Fibroblast of lung (primary cell): ENCODE measurements around the gene GNAT3. TPM values are rescaled to one million over a fixed set of nuclear protein-coding genes. Genes with fewer than 3 reads are reported as not detected.

Source experiments
- DNase-seq, 2 donors: peaks; one replicate each; pipeline versions ENCODE4 v3.0.0 to v3.0.0-alpha.2; 2010; ENCODE audit warnings: low read depth in 2 of 2
- H2AFZ ChIP-seq: 2 replicates; pipeline ENCODE4 v1.5.1; 2012; ENCODE audit warnings: low read length, control low read depth, inconsistent platforms
- H3K27ac ChIP-seq: 2 replicates; pipeline ENCODE4 v1.5.1; 2011; ENCODE audit warnings: low read length, control low read depth; ENCODE audit not compliant: insufficient read depth
- H3K27me3 ChIP-seq: 2 replicates; pipeline ENCODE4 v1.5.1; 2011; ENCODE audit warnings: mild to moderate bottlenecking, low read length; ENCODE audit not compliant: control insufficient read depth, insufficient read depth
- H3K36me3 ChIP-seq: 2 replicates; pipeline ENCODE4 v1.5.1; 2011; ENCODE audit warnings: low read length; ENCODE audit not compliant: control insufficient read depth, insufficient read depth
- H3K4me1 ChIP-seq: 2 replicates; pipeline ENCODE4 v1.5.1; 2011; ENCODE audit warnings: low read length; ENCODE audit not compliant: control insufficient read depth, insufficient read depth; ENCODE audit errors: extremely low read depth
- H3K4me2 ChIP-seq: 2 replicates; pipeline ENCODE4 v1.5.1; 2011; ENCODE audit warnings: low read length, control low read depth; ENCODE audit not compliant: insufficient read depth; ENCODE audit errors: extremely low read depth
- H3K4me3 ChIP-seq, 4 experiments: fragments of 200-600 bp in 1 of 4; sonication (generic) in 1 of 4; replicated peaks in 1 of 4; 2 replicates each; pipeline ENCODE4 v1.5.1; 2011 to 2016; ENCODE audit warnings: low read length in 4 of 4, low read depth in 3 of 4, mild to moderate bottlenecking in 3 of 4, control low read depth in 2 of 4, inconsistent platforms in 1 of 4, mixed read lengths in 1 of 4; ENCODE audit not compliant: insufficient read depth in 1 of 4; ENCODE audit errors: control extremely low read depth in 1 of 4
- H3K79me2 ChIP-seq: 2 replicates; pipeline ENCODE4 v1.5.1; 2012; ENCODE audit warnings: mild to moderate bottlenecking, low read length, inconsistent platforms; ENCODE audit not compliant: control insufficient read depth, insufficient read depth
- H3K9ac ChIP-seq: 2 replicates; pipeline ENCODE4 v1.5.1; 2011; ENCODE audit warnings: mild to moderate bottlenecking, low read length, control low read depth; ENCODE audit not compliant: insufficient read depth
- H3K9me3 ChIP-seq: 2 replicates; pipeline ENCODE4 v1.5.1; 2012; ENCODE audit warnings: low read depth, low read length; ENCODE audit not compliant: control insufficient read depth, insufficient read depth
- H4K20me1 ChIP-seq: 2 replicates; pipeline ENCODE4 v1.5.1; 2011; ENCODE audit warnings: low read length; ENCODE audit not compliant: control insufficient read depth, insufficient read depth; ENCODE audit errors: extremely low read depth
- EZH2 ChIP-seq: IDR thresholded peaks from 2 replicates; pipeline ENCODE4 v1.5.1; 2012; ENCODE audit warnings: low read length, control low read depth, mild to moderate bottlenecking; ENCODE audit errors: missing control alignments
- polyA plus RNA-seq, 2 donors: library from polyadenylated mRNA; depleted of rRNA in 1 of 2; stranded (reverse) in 1 of 2; unstranded in 1 of 2; fragments of >200 nt; gene quantifications; 2 replicates each; pipeline ENCODE4 v1.2.1, GENCODE V29; 2011 to 2012; ENCODE audit warnings: missing spikeins in 1 of 2
- total RNA-seq: library from RNA; depleted of rRNA; stranded (reverse); fragments of >200 nt; gene quantifications from 2 replicates; pipeline ENCODE4 v1.2.1, GENCODE V29; 2014
- TF ChIP-seq, protein P1 (sequence below), 2 donors: IDR thresholded peaks in 1 of 2; conservative IDR thresholded peaks in 1 of 2; 1 replicate in 1 of 2; 2 replicates in 1 of 2; pipeline ENCODE4 v1.5.1; 2011 to 2012; ENCODE audit warnings: low read length in 2 of 2, control low read depth in 1 of 2, inconsistent platforms in 1 of 2, low read depth in 1 of 2, mild to moderate bottlenecking in 1 of 2

GNAT3 gene
- total and polyA plus RNA-seq, 2 donors (not counting 1 experiment from before 2014, with no cell fraction given) = not detected

DNA sequence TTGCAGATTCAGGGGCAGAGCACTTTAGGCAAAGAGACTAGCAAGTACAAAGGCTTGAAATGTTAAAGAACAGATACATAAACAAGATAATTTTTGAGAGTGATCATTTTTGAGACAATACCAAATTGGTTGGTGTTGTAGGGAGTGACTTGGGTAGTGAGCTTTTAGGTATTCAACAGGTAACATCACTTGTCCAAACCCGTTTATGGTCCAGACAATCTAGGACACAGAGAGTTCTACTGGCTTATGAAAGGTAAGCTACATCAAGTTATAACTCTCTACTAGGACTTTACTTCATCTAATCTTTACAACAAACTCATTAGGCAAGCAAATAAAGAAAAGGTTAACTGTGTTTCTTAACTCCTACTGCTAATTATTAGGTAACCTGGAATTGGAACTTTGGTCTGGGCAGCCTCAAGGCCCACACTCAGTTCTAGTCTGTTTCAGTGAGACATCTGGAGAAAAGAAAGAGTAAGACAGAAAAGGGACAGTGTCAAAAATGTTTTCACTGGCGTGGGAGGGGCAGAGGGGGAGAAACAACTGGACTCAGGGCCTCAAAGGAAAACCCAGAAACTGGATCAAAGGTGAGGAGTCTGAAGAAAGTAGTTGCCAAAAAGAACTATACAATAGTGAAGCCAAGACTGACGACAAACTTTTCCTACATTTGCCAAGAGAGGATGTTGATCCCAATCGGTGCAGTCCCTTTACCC, 39.2 kb downstream of the GNAT3 start:
- H3K27me3 ChIP-seq = no peaks in the 10 kb centered on the region
- no peaks in the 10 kb centered on the region for H3K4me1 ChIP-seq
- H3K27ac ChIP-seq = no peak overlapping the region
- H3K9ac ChIP-seq = no peak overlapping the region
- H2AFZ ChIP-seq = peak overlapping the region; percentile 52
- no peaks in the 10 kb centered on the region for H3K9me3 ChIP-seq
- TF ChIP-seq, protein P1, sequence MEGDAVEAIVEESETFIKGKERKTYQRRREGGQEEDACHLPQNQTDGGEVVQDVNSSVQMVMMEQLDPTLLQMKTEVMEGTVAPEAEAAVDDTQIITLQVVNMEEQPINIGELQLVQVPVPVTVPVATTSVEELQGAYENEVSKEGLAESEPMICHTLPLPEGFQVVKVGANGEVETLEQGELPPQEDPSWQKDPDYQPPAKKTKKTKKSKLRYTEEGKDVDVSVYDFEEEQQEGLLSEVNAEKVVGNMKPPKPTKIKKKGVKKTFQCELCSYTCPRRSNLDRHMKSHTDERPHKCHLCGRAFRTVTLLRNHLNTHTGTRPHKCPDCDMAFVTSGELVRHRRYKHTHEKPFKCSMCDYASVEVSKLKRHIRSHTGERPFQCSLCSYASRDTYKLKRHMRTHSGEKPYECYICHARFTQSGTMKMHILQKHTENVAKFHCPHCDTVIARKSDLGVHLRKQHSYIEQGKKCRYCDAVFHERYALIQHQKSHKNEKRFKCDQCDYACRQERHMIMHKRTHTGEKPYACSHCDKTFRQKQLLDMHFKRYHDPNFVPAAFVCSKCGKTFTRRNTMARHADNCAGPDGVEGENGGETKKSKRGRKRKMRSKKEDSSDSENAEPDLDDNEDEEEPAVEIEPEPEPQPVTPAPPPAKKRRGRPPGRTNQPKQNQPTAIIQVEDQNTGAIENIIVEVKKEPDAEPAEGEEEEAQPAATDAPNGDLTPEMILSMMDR (conservative IDR thresholded peaks at IDR 0.05 in 1 of 2, IDR thresholded peaks at IDR 0.05 in 1 of 2; ENCODE audit: low read depth in 1 of 2, low read length in 2 of 2) = no peak
- TF ChIP-seq EZH2 = no peak
- H3K36me3 ChIP-seq = no peaks in the 10 kb centered on the region
- no peak overlapping the region for H3K4me2 ChIP-seq
- H4K20me1 ChIP-seq = no peaks in the 10 kb centered on the region
- no peaks in the 10 kb centered on the region for H3K79me2 ChIP-seq
- peak in 1 of 2 donors; percentile 54 for DNase-seq
- no peak overlapping the region for H3K4me3 ChIP-seq

DNA sequence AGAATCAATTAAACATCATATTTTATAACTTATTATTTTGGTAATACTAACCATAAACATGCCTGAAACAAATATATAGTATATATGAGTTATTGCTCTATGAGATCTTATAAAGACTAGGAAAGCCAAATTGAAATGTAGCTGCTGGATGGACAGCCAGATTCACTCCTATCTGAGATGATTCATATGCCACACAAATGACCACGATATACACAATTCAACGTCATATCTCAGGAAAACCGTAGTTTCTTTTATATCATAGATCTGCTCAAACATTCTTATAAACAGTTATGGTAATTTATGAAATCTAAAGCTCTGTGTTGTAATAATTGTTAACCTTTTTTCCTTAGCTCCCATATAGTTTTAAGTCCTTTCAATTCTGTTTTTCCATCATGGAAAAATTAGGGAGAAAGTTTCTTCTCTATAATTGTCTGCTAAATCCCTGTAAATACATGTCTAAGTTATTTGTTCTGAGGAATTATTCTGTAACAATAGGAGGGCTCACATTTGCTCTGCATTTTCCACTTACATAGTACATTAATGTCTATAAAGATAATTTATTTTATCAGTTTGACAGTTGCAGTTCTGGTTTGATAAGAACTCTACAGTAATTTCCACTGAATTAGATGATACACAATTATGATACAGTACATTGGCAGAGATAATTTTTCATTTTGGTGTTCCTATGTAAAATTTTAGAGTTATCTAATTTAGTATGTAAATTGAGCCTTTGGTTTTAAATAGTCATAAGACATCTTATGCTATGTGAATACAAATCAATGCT, 42.7 kb downstream of the GNAT3 start:
- TF ChIP-seq, protein P1 (conservative IDR thresholded peaks at IDR 0.05 in 1 of 2, IDR thresholded peaks at IDR 0.05 in 1 of 2; ENCODE audit: low read depth in 1 of 2, low read length in 2 of 2) = no peak
- no peak for TF ChIP-seq EZH2
- H2AFZ ChIP-seq = no peak overlapping the region

DNA sequence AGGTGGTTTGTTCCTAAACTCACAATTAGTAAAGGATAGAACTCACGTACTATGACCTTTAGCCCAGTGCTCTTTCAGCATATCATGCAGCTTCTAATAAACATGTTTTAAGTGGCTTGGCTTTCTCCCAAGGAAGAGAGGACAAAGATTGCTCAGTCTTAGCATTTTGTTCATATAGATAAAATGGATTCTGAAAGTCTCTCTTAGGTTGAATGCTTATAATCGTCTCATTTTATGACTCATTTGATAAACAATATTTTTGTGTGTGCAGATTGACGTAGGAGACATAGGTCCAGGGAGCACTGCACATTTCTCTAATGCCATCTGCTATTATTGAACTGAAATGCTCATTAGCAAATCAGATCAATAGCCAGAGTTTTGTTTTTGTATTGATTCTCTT, 44.8 kb downstream of the GNAT3 start:
- H3K4me2 ChIP-seq = no peak overlapping the region
- H2AFZ ChIP-seq = no peak overlapping the region
- H3K4me1 ChIP-seq = peaks cover 2% of the 10 kb centered on the region
- H3K9ac ChIP-seq = no peak overlapping the region
- H3K36me3 ChIP-seq = no peaks in the 10 kb centered on the region
- TF ChIP-seq EZH2 = no peak
- TF ChIP-seq, protein P1 (conservative IDR thresholded peaks at IDR 0.05 in 1 of 2, IDR thresholded peaks at IDR 0.05 in 1 of 2; ENCODE audit: low read depth in 1 of 2, low read length in 2 of 2) = no peak
- H3K4me3 ChIP-seq = peak overlapping the region in 1 of 4 experiments; percentile 6
- H3K27ac ChIP-seq = no peak overlapping the region
- no peaks in the 10 kb centered on the region for H3K27me3 ChIP-seq
- no peaks in the 10 kb centered on the region for H3K9me3 ChIP-seq
- no peaks in the 10 kb centered on the region for H4K20me1 ChIP-seq
- H3K79me2 ChIP-seq = no peaks in the 10 kb centered on the region
- peak; percentile 26 to 88 for DNase-seq

More for the DNA sequence above, 42.7 kb downstream of the GNAT3 start:
- Histone ChIP-seq H3K4me1 (peaks cover 2% of the 10 kb centered on the region), H3K4me3 (no peak overlapping the region), H3K9me3 (no peaks in the 10 kb centered on the region), H3K4me2 (no peak overlapping the region), H3K79me2 (no peaks in the 10 kb centered on the region), H4K20me1 (no peaks in the 10 kb centered on the region), H3K27me3 (no peaks in the 10 kb centered on the region), H3K36me3 (no peaks in the 10 kb centered on the region), H3K9ac (no peak overlapping the region), H3K27ac (no peak overlapping the region)
- peak; percentile 36 to 66 for DNase-seq
